Retinal pigment epithelial cell (primary cell): ENCODE data around the gene MAPK10.

Experiments used
- DNase-seq: peaks from one replicate; pipeline ENCODE4 v3.0.0-alpha.2; 2010; ENCODE audit warnings: low read depth
- H3K4me3 ChIP-seq: 2 replicates; pipeline ENCODE4 v1.5.1; 2011; ENCODE audit warnings: mild to moderate bottlenecking, low read length, control low read depth, moderate library complexity
- TF ChIP-seq, protein P1 (sequence below): conservative IDR thresholded peaks from 2 replicates; pipeline ENCODE4 v1.5.1; 2011; ENCODE audit warnings: low read depth, low read length, control low read depth, inconsistent platforms

Gene MAPK10

DNA sequence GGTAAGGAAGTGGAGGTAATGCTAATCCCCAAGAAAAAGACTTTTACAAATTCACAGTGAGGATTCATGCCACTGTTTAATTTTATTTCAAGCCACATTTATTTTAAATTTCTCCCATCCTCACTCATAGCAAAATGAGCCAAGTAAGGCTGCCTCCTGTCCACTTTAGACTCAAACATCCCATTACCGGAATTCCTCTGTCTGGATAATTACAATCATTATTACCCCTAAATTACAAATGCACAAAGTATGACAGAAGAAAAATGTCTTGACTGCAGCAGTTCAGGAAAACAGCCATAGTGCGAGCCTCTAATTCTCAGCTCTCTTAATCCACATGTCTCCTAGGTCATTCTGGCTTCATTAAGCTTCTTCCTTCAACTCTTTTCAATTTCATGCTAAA is 57.0 kb downstream of the MAPK10 start:
- H3K4me3 ChIP-seq, result no peak overlapping the region
- TF ChIP-seq, protein P1, sequence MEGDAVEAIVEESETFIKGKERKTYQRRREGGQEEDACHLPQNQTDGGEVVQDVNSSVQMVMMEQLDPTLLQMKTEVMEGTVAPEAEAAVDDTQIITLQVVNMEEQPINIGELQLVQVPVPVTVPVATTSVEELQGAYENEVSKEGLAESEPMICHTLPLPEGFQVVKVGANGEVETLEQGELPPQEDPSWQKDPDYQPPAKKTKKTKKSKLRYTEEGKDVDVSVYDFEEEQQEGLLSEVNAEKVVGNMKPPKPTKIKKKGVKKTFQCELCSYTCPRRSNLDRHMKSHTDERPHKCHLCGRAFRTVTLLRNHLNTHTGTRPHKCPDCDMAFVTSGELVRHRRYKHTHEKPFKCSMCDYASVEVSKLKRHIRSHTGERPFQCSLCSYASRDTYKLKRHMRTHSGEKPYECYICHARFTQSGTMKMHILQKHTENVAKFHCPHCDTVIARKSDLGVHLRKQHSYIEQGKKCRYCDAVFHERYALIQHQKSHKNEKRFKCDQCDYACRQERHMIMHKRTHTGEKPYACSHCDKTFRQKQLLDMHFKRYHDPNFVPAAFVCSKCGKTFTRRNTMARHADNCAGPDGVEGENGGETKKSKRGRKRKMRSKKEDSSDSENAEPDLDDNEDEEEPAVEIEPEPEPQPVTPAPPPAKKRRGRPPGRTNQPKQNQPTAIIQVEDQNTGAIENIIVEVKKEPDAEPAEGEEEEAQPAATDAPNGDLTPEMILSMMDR, result no peak
- DNase-seq, result no peak

DNA sequence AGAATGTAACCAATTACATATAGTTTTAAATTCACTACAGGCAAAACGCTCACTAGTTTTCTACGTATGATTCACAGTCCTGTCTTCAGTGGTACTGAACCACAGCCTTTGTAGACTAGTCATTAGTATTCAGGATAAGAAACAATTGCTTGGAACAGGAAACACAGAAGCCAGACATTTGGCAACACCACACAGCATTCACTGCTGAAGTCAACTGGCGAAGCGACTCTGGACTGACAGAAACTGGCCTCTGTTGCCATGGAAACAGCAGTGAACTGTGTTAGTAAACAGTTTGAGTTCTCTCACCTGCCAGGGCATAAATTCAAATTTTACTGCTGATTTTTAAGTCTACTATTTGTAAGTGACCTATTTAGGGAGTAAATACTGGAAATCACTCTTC is 57.6 kb downstream of the MAPK10 start:
- H3K4me3 ChIP-seq, result no peak overlapping the region
- TF ChIP-seq, protein P1, result no peak
- no peak for DNase-seq

DNA sequence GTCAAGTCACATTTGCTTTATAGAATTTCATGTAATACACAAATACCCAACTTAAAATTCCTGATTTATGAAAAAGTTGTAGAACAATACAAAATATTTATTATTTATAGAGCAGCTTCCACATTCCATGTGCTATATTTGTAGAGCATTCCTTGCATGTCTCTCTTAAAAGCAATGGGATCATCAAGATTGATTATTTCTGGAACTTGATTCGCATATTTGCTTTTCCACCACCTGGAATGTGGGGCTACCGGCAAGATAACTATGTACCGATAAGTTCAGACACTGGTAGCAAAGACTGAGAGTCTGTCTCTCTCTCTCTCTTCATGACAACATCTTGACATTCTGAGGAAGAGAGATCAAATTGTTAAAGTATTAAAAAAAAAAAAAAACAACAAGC is 59.3 kb downstream of the MAPK10 start:
- H3K4me3 ChIP-seq, result no peak overlapping the region
- TF ChIP-seq, protein P1, result no peak
- no peak for DNase-seq

DNA sequence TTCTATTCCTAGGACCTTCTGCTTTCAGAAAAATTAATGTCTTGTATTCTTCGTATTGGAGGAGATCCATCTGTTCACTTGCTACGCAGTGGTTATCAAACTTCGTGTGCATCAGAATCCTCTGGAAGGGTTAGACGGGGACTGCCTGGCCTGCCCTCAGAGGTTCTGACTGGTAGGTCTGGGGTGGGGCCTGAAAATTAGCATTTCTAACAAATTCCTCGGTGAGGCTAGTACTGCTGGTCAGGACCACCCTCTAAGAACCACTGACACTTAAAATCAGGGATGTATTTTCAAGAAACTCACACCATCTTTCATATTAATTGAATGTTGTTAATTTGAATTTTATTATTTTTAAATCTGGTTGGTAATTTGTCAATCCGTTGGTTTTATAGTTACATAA is 63.0 kb downstream of the MAPK10 start:
- DNase-seq, result no peak
- H3K4me3 ChIP-seq, result no peak overlapping the region
- TF ChIP-seq, protein P1, result no peak

DNA sequence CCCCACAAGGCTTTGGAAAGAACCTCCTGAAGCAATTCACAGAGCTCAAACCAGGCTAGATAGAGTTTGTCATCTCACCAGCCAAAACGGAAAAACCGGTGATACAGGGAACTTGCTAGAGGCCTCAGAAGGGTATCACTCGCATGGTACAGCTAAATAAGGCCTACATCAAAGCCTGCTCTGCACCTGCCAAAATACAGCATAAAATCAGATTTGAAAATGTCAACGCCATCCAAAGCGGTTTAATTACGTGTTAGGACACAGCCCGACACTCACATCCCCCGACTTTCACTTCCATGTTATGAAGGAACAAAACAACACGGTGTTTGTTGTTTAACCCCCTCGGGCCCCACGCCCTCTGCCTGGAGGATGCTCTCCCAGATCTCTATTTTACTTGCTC is 65.0 kb downstream of the MAPK10 start:
- H3K4me3 ChIP-seq, result no peak overlapping the region
- TF ChIP-seq, protein P1, result no peak
- DNase-seq, result no peak

DNA sequence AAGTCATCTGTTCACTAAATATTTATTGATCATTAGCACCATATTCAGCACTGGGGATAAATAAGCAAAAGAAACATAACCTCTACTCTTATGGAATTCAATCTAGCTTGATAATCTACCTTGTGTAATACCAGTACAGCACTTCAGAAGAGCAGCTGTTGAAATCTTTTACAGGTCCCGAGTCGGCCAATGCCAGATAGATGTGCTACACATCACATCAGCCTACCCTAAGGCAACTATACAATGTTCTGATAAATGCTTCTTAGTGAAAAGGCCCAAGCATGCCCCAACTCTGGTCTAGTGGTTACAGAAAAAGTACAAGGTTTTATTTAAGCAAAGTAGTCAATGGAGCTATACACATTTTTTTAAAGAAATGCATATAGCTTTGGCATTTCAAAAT is 68.7 kb downstream of the MAPK10 start:
- TF ChIP-seq, protein P1, result no peak
- H3K4me3 ChIP-seq, result no peak overlapping the region
- no peak for DNase-seq

DNA sequence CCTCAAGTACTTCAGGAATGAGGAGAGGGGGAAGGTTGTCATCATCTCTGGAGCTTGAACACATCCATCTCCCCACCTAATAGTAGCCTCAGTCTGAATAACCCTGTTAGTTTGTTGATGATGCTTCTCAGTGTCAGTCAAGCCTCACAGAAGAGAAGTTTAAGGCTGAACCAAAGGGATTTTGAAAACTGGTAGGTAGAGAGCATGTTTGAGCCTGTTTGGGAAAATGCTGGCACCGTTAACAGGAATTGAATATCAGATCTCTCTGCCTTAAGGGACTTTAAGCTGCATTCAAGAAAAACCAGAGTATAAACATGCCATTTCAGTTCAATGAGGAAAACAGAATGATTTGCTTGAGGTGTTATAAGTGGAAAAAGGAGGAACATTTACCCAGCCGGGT is 73.1 kb downstream of the MAPK10 start:
- DNase-seq, result no peak
- TF ChIP-seq, protein P1, result no peak
- no peak overlapping the region for H3K4me3 ChIP-seq
